K562 (cell line): ENCODE measurements around the gene CDX1. TPM values are rescaled to one million over a fixed set of nuclear protein-coding genes. Genes with fewer than 3 reads are reported as not detected.

Experiments used
- ATAC-seq: fragments of 200-7000 bp; cut with Tn5 transposase; 3 replicates; pipeline ENCODE4 v1.9.1; 2020; ENCODE audit warnings: moderate library complexity
- BruUV-seq: library from RNA; stranded (reverse); fragments of 400-500 nt; replicated peaks from 2 replicates; lab custom pipeline; 2021; lab: Mats Ljungman, UMichigan
- CTCF ChIA-PET: fragments of 300-600 bp; formaldehyde crosslinking; extraction: SDS; loops from one replicate; lab custom pipeline; 2021; ENCODE audit warnings: low intra/inter-chr PET ratio; lab: Yijun Ruan, JAX
- POLR2A ChIA-PET: fragments of 300-600, 350-650 bp; sonication (Branson Sonifier 250); formaldehyde crosslinking; extraction: SDS; loops from one replicate; lab custom pipeline; 2021; ENCODE audit warnings: antibody characterized with exemption, inconsistent platforms; lab: Yijun Ruan, JAX
- DNase-seq, 4 experiments: peaks; one replicate each; pipeline versions ENCODE4 v3.0.0 to v3.0.0-alpha.2; 2011 to 2018; ENCODE audit warnings: low spot score in 3 of 4, mixed read lengths in 3 of 4; ENCODE audit errors: extremely low read depth in 1 of 4
- FAIRE-seq: peaks from 2 replicates; lab custom pipeline; 2011; peaks lifted over from hg19 to GRCh38; lab: Jason Lieb, UNC
- H2AFZ ChIP-seq: 2 replicates; pipeline ENCODE4 v1.6.0; 2011; ENCODE audit warnings: low read depth, low read length, control low read depth, inconsistent platforms
- H3K27ac ChIP-seq: fragments of 200-600 bp; 3 replicates; pipeline ENCODE4 v1.8.0; 2011; ENCODE audit warnings: low read depth, mild to moderate bottlenecking, control low read depth, inconsistent platforms, low read length, moderate library complexity, mixed read lengths; ENCODE audit errors: extremely low read depth
- H3K27me3 ChIP-seq, 2 experiments: fragments of 300-600 bp in 1 of 2; 2 replicates in 1 of 2; 3 replicates in 1 of 2; pipeline versions ENCODE4 v1.6.0 to v1.8.0; 2011; ENCODE audit warnings: inconsistent platforms in 2 of 2, low read length in 2 of 2, mild to moderate bottlenecking in 1 of 2, mixed read lengths in 1 of 2, moderate library complexity in 1 of 2; ENCODE audit not compliant: control insufficient read depth in 2 of 2, insufficient read depth in 2 of 2
- H3K36me3 ChIP-seq: fragments of 300-600 bp; 3 replicates; pipeline ENCODE4 v1.8.0; 2011; ENCODE audit warnings: mild to moderate bottlenecking, low read length, inconsistent platforms; ENCODE audit not compliant: control insufficient read depth, insufficient read depth
- H3K4me1 ChIP-seq, 2 experiments: fragments of 200-600 bp in 1 of 2; replicated peaks in 1 of 2; 2 replicates in 1 of 2; 3 replicates in 1 of 2; pipeline versions ENCODE4 v1.5.1 to v1.8.0; 2011; ENCODE audit warnings: inconsistent platforms in 2 of 2, low read length in 2 of 2, mild to moderate bottlenecking in 1 of 2, mixed read lengths in 1 of 2, moderate library complexity in 1 of 2; ENCODE audit not compliant: control insufficient read depth in 2 of 2, insufficient read depth in 2 of 2
- H3K4me2 ChIP-seq: 2 replicates; pipeline ENCODE4 v1.6.1; 2011; ENCODE audit warnings: low read length, control low read depth, inconsistent platforms, mixed read lengths; ENCODE audit not compliant: insufficient read depth
- H3K4me3 ChIP-seq: fragments of 200-600 bp; sonication (generic), shearing (Covaris generic); 2 replicates; pipeline ENCODE4 v1.5.1; 2016; ENCODE audit warnings: control low read depth, inconsistent platforms
- H3K79me2 ChIP-seq: fragments of 200-600 bp; 3 replicates; pipeline ENCODE4 v1.8.0; 2011; ENCODE audit warnings: low read length, inconsistent platforms; ENCODE audit not compliant: control insufficient read depth, insufficient read depth
- H3K9ac ChIP-seq, 2 experiments: 2 replicates each; pipeline versions ENCODE4 v1.6.0 to v1.6.1; 2011; ENCODE audit warnings: low read depth in 2 of 2, low read length in 2 of 2, control low read depth in 1 of 2, inconsistent platforms in 1 of 2, mild to moderate bottlenecking in 1 of 2, mixed read lengths in 1 of 2; ENCODE audit not compliant: insufficient read depth in 1 of 2
- H3K9me1 ChIP-seq: one replicate; pipeline ENCODE4 v1.6.0; 2011; ENCODE audit warnings: inconsistent platforms, mild to moderate bottlenecking, low read length, moderate library complexity; ENCODE audit not compliant: control insufficient read depth, insufficient read depth
- H3K9me3 ChIP-seq: replicated peaks from 2 replicates; pipeline ENCODE4 v1.5.1; 2011; ENCODE audit warnings: low read depth, low read length, inconsistent platforms; ENCODE audit not compliant: control insufficient read depth, insufficient read depth
- H4K20me1 ChIP-seq: replicated peaks from 2 replicates; pipeline ENCODE4 v1.6.1; 2011; ENCODE audit warnings: low read length, inconsistent platforms, mixed read lengths; ENCODE audit not compliant: control insufficient read depth, insufficient read depth
- BDP1 ChIP-seq: IDR thresholded peaks from 3 replicates; pipeline ENCODE4 v1.6.1; 2011; ENCODE audit not compliant: insufficient read length, insufficient read depth
- HDAC8 ChIP-seq: fragments of 450-650 bp; IDR thresholded peaks from 2 replicates; pipeline ENCODE4 v1.6.1; 2016; ENCODE audit warnings: mild to moderate bottlenecking, missing genetic modification characterization, moderate library complexity, missing compliant biosample characterization
- HLTF ChIP-seq: fragments of 450-650 bp; IDR thresholded peaks from 2 replicates; pipeline ENCODE4 v1.6.1; 2016
- MTA3 ChIP-seq: fragments of 450-650 bp; formaldehyde crosslinking; IDR thresholded peaks from 2 replicates; pipeline ENCODE4 v1.6.1; 2017; ENCODE audit warnings: mild to moderate bottlenecking, borderline replicate concordance
- NCOA4 ChIP-seq: fragments of 450-650 bp; IDR thresholded peaks from 2 replicates; pipeline ENCODE4 v1.6.1; 2018; ENCODE audit warnings: mild to moderate bottlenecking; ENCODE audit not compliant: partially characterized antibody
- NFATC3 ChIP-seq: fragments of 450-650 bp; IDR thresholded peaks from 2 replicates; pipeline ENCODE4 v1.6.1; 2017; ENCODE audit warnings: mild to moderate bottlenecking
- SNAPC5 ChIP-seq: fragments of 250-450 bp; sonication (Bioruptor Pico); IDR thresholded peaks from 2 replicates; pipeline ENCODE4 v1.8.0; 2021; ENCODE audit warnings: moderate library complexity, mild to moderate bottlenecking, inconsistent platforms
- SRSF7 ChIP-seq: fragments of 200-400 bp; formaldehyde crosslinking; optimal IDR thresholded peaks from 2 replicates; pipeline ENCODE3; 2017; ENCODE audit warnings: mild to moderate bottlenecking, low read depth, low read length
- TAF1 ChIP-seq: IDR thresholded peaks from 2 replicates; pipeline ENCODE4 v1.6.1; 2011; ENCODE audit warnings: mild to moderate bottlenecking, low read length, moderate library complexity; ENCODE audit not compliant: insufficient read depth, control insufficient read depth, severe bottlenecking; ENCODE audit errors: extremely low read depth
- TSHZ1 ChIP-seq: fragments of 250-450 bp; sonication (Bioruptor Pico); IDR thresholded peaks from 2 replicates; pipeline ENCODE4 v1.4.0; 2020; ENCODE audit warnings: mild to moderate bottlenecking, moderate library complexity
- U2AF1 ChIP-seq: fragments of 200-400 bp; formaldehyde crosslinking; optimal IDR thresholded peaks from 2 replicates; pipeline ENCODE3; 2017; ENCODE audit warnings: mild to moderate bottlenecking, low read depth, low read length, moderate library complexity
- USF2 ChIP-seq: sonication (generic); formaldehyde crosslinking; IDR thresholded peaks from 2 replicates; pipeline ENCODE4 v1.5.0; 2020; ENCODE audit warnings: missing genetic modification reagents
- ZEB2 ChIP-seq: fragments of 450-650 bp; IDR thresholded peaks from 2 replicates; pipeline ENCODE4 v1.6.1; 2016
- ZFP30 ChIP-seq: fragments of 250-450 bp; sonication (Bioruptor Pico); IDR thresholded peaks from 2 replicates; pipeline ENCODE4 v1.8.0; 2022; ENCODE audit warnings: moderate library complexity, mild to moderate bottlenecking, inconsistent platforms, borderline replicate concordance
- ZKSCAN3 ChIP-seq: fragments of 250-450 bp; sonication (Bioruptor Pico); IDR thresholded peaks from 2 replicates; pipeline ENCODE4 v1.4.0; 2020
- ZNF212 ChIP-seq: fragments of 450-650 bp; formaldehyde crosslinking; IDR thresholded peaks from 2 replicates; pipeline ENCODE4 v1.4.0; 2020; ENCODE audit warnings: mild to moderate bottlenecking
- ZNF354B ChIP-seq: fragments of 250-450 bp; sonication (Bioruptor Pico); IDR thresholded peaks from 2 replicates; pipeline ENCODE4 v1.4.0; 2020
- ZNF780A ChIP-seq: fragments of 250-450 bp; sonication (Bioruptor Pico); IDR thresholded peaks from 2 replicates; pipeline ENCODE4 v1.5.0; 2021; ENCODE audit warnings: mild to moderate bottlenecking
- WGBS: fragments of 100-300 bp; shearing (Covaris generic); methylation state at CpG from one replicate; pipeline ENCODE4 v1.1.6; 2016; ENCODE audit warnings: low coverage, mixed read lengths; ENCODE audit not compliant: insufficient coverage; ENCODE audit errors: missing lambda C conversion rate; 5-methylcytosine and 5-hydroxymethylcytosine counted together
- in situ Hi-C: fragments of 300-500 bp; cut with MboI; formaldehyde crosslinking; loops from 4 replicates; pipeline ENCODE4 v1.15.0; 2018; ENCODE audit warnings: inconsistent platforms, mixed read lengths
- intact Hi-C: fragments of 100-400 bp; cut with micrococcal nuclease; formaldehyde crosslinking; loops from 2 replicates; pipeline ENCODE4 v1.14.2; 2022
- polyA plus RNA-seq, 8 experiments: library from polyadenylated mRNA; depleted of rRNA in 4 of 8; stranded (reverse) in 5 of 8; unstranded in 3 of 8; fragments of >200 nt; fragmentation: Nextera tagmentation in 2 of 8; fragmentation: Illumina TruSeq in 1 of 8; extraction: Ambion mirVana in 2 of 8; extraction: Trizol in 1 of 8; gene quantifications; 2 replicates each; pipeline versions ENCODE4 v1.2.1 to v1.2.3, GENCODE V29; 2011 to 2014; ENCODE audit warnings: inconsistent platforms in 1 of 8, missing spikeins in 1 of 8
- total RNA-seq, 7 experiments: library from RNA; depleted of rRNA in 6 of 7; stranded (reverse); fragments of >200 nt in 6 of 7; fragmentation: Illumina TruSeq in 2 of 7; extraction: Trizol in 2 of 7; gene quantifications; 2 replicates each; pipeline versions ENCODE4 v1.2.1 to v1.2.3, GENCODE V29; 2011 to 2021; ENCODE audit warnings: low replicate concordance in 1 of 7
- TF ChIP-seq, protein P1 (sequence below): fragments of 450-650 bp; IDR thresholded peaks from 2 replicates; pipeline ENCODE4 v1.6.1; 2016; ENCODE audit warnings: borderline replicate concordance

The CDX1 gene
- total and polyA plus RNA-seq, 9 of the 15 experiments (the other 6 are each of a cell fraction or from before 2014, with no cell fraction given) = 0.06 to 0.16 TPM; not detected in 7

- ChIA-PET POLR2A (interaction anchor here (0.6 to 0.8 kb wide), 3 partner anchors 86 to 175 kb away, joined by 3 to 4 read pairs (median 3); partner anchors contain the start of genes HMGXB3 and TIGD6), CTCF (interaction anchor here (0.9 to 1.8 kb wide), 3 partner anchors 14 to 47 kb away, joined by 5 read pairs; no protein-coding TSS in a partner anchor)
- Histone ChIP-seq H3K9ac (no peak overlapping the region), H3K9me3 (no peaks in the 10 kb centered on the region), H3K9me1 (no peaks in the 10 kb centered on the region), H4K20me1 (peaks cover 3% of the 10 kb centered on the region; the same call in 1 of the 2 replicates), H3K4me1 (peaks cover 0 to 2% of the 10 kb centered on the region in 2 experiments; a peak in 2 of 5 replicates), H3K4me2 (no peak overlapping the region), H3K4me3 (no peak overlapping the region), H3K27ac (no peak overlapping the region), H3K36me3 (no peaks in the 10 kb centered on the region), H2AFZ (peak overlapping the region; percentile 72), H3K27me3 (peaks cover 22 to 50% of the 10 kb centered on the region in 2 experiments), H3K79me2 (no peaks in the 10 kb centered on the region)
- intact Hi-C loops = loop anchor here (1.0 kb wide), 1 partner anchor 14 kb away; no protein-coding TSS in a partner anchor
- peak; percentile 89 for FAIRE-seq
- in situ Hi-C loops = no loop called here
- peak; percentile 67 to 77 (median 76) for DNase-seq
- peak; percentile 96 for ATAC-seq
- BruUV-seq = no TSS peak
- WGBS = 0% methylated on average over 4 of the region's 5 CpGs
- no peak for TF ChIP-seq U2AF1
- no peak for TF ChIP-seq ZNF212 (CRISPR knock-in tag)
- no peak for TF ChIP-seq BDP1
- no peak for TF ChIP-seq HDAC8 (tag)
- peak; percentile 66 for TF ChIP-seq USF2 (CRISPR knock-in tag)
- no peak for TF ChIP-seq ZEB2
- TF ChIP-seq ZKSCAN3 = no peak
- no peak for TF ChIP-seq HLTF
- TF ChIP-seq, protein P1, sequence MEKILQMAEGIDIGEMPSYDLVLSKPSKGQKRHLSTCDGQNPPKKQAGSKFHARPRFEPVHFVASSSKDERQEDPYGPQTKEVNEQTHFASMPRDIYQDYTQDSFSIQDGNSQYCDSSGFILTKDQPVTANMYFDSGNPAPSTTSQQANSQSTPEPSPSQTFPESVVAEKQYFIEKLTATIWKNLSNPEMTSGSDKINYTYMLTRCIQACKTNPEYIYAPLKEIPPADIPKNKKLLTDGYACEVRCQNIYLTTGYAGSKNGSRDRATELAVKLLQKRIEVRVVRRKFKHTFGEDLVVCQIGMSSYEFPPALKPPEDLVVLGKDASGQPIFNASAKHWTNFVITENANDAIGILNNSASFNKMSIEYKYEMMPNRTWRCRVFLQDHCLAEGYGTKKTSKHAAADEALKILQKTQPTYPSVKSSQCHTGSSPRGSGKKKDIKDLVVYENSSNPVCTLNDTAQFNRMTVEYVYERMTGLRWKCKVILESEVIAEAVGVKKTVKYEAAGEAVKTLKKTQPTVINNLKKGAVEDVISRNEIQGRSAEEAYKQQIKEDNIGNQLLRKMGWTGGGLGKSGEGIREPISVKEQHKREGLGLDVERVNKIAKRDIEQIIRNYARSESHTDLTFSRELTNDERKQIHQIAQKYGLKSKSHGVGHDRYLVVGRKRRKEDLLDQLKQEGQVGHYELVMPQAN = no peak
- no peak for TF ChIP-seq SNAPC5
- TF ChIP-seq TAF1 = no peak
- no peak for TF ChIP-seq ZNF780A (CRISPR knock-in tag)
- TF ChIP-seq SRSF7 = no peak
- TF ChIP-seq TSHZ1 (CRISPR knock-in tag) = no peak
- no peak for TF ChIP-seq ZNF354B (CRISPR knock-in tag)
- no peak for TF ChIP-seq NFATC3
- TF ChIP-seq NCOA4 = no peak
- no peak for TF ChIP-seq ZFP30 (CRISPR knock-in tag)
- TF ChIP-seq MTA3 = no peak
These were observed 9.0 kb downstream of the CDX1 start for GRCh38 chr5:150175536-150175935.
